Mucosa of descending colon (tissue), 3 donors: ENCODE data around the gene RAB35. TPM values are rescaled to one million over a fixed set of nuclear protein-coding genes. Genes with fewer than 3 reads are reported as not detected.

Experiments
- ATAC-seq: fragments of 200-7000 bp; cut with Tn5 transposase; one replicate; pipeline ENCODE4 v1.9.1; 2020; ENCODE audit warnings: mild to moderate bottlenecking, moderate library complexity
- DNase-seq, 3 donors: peaks; one replicate each; pipeline ENCODE4 v3.0.0-alpha.2; 2020
- H3K36me3 ChIP-seq: fragments of 200-600 bp; one replicate; pipeline ENCODE4 v1.8.0; 2021; ENCODE audit warnings: low read depth, mild to moderate bottlenecking
- H3K4me1 ChIP-seq: fragments of 200-600 bp; one replicate; pipeline ENCODE4 v1.8.0; 2021; ENCODE audit warnings: low read depth, mild to moderate bottlenecking
- H3K4me3 ChIP-seq: fragments of 200-600 bp; one replicate; pipeline ENCODE4 v1.8.0; 2021; ENCODE audit warnings: mild to moderate bottlenecking
- H3K9me3 ChIP-seq: fragments of 200-600 bp; one replicate; pipeline ENCODE4 v1.8.0; 2021; ENCODE audit warnings: mild to moderate bottlenecking
- intact Hi-C, 2 donors: fragments of 100-400 bp; cut with DNase I in 1 of 2; cut with micrococcal nuclease in 1 of 2; formaldehyde crosslinking; loops; one replicate each; pipeline versions ENCODE4 v1.11.0 to v1.11.1; 2022; cut with DNase I, micrococcal nuclease
- total RNA-seq, 3 donors: library from RNA; stranded (reverse); fragmentation: NEBNext Ultra II Directional in 2 of 3; extraction: Animal tissue kit (Norgen Biotek cat#: 25700) in 2 of 3; gene quantifications; one replicate each; pipeline versions ENCODE4 v1.2.1 to v1.2.4, GENCODE V29; 2021 to 2023
- TF ChIP-seq, protein P1 (sequence below): fragments of 200-600 bp; IDR thresholded peaks from one replicate; pipeline ENCODE4 v1.8.0; 2022; ENCODE audit warnings: antibody characterized with exemption, mild to moderate bottlenecking
- donor health status: DM: no; HTN: no; CAD: no; lungs with moderate emphysema.
- donor health status: DM: no; HTN: no; CAD: no.
- donor health status: DM: no; HTN: yes; CAD: no.

RAB35 gene
- total RNA-seq, 3 donors from 2014 or later = 50.1 to 56.5 (median 51.3) TPM

DNA sequence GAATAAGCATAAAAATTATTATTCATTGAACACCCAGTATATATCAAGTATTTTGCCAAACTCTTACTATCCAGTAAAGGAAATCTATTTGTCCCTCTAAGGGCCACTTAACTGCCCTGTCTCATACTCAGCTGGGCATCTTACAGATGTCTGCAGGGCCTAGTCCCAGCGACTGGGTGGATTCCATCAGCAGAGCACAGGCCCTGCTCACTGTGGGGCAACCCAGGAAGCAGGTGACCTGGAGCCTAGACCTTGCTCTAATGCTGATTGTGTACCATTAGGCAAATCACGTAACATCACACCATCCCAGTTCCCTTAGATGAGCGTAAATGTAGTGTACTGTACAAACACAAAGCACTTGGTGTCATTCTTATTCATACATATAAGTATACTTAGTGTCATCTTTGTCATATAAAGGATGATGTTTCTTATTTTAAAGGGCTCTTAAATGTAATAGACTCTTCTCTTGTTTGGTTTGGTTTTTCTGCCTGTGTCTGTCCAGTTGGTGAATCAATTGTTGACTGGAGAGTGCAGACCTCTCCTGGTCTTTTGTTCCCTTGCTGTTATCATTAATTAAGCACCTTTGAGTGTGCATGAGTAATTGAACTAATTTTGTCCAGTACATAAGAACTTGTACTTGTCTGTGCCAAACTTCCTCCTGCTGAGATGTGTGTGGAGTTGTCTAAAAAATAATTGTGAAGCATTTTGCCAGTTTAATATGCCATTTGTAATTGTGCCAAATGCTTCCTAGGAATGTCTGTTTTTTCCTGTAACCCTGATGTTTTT lies 49.3 kb downstream of the RAB35 start:
- Histone ChIP-seq H3K9me3 (no peaks in the 10 kb centered on the region), H3K4me1 (no peaks in the 10 kb centered on the region), H3K4me3 (no peak overlapping the region), H3K36me3 (no peaks in the 10 kb centered on the region)
- intact Hi-C loops = no loop called here
- no peak for ATAC-seq
- no peak for DNase-seq
- TF ChIP-seq, protein P1, sequence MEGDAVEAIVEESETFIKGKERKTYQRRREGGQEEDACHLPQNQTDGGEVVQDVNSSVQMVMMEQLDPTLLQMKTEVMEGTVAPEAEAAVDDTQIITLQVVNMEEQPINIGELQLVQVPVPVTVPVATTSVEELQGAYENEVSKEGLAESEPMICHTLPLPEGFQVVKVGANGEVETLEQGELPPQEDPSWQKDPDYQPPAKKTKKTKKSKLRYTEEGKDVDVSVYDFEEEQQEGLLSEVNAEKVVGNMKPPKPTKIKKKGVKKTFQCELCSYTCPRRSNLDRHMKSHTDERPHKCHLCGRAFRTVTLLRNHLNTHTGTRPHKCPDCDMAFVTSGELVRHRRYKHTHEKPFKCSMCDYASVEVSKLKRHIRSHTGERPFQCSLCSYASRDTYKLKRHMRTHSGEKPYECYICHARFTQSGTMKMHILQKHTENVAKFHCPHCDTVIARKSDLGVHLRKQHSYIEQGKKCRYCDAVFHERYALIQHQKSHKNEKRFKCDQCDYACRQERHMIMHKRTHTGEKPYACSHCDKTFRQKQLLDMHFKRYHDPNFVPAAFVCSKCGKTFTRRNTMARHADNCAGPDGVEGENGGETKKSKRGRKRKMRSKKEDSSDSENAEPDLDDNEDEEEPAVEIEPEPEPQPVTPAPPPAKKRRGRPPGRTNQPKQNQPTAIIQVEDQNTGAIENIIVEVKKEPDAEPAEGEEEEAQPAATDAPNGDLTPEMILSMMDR = no peak

DNA sequence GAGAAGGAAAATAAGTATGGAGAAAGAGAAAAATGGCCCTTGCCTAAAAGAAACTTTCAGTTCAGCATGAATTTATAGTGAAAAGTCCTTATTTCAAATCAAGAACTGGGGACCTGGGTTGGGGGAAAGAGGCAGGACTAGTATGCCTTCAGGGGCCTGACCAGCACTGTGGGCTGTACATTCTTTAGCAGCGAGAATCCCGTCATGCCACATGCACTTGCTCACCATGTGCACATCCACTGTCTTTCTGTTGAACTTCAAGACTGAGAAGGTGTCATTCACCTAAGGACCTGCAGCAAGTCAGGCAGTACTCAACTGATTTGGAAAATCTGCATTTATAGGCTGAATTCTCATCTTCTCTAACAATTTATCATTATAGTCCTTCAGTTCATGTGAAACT lies 50.2 kb downstream of the RAB35 start:
- Histone ChIP-seq H3K4me1 (no peaks in the 10 kb centered on the region), H3K36me3 (no peaks in the 10 kb centered on the region), H3K4me3 (no peak overlapping the region), H3K9me3 (no peaks in the 10 kb centered on the region)
- intact Hi-C loops = no loop called here
- ATAC-seq (no peak), DNase-seq (no peak)
- TF ChIP-seq, protein P1 = no peak

DNA sequence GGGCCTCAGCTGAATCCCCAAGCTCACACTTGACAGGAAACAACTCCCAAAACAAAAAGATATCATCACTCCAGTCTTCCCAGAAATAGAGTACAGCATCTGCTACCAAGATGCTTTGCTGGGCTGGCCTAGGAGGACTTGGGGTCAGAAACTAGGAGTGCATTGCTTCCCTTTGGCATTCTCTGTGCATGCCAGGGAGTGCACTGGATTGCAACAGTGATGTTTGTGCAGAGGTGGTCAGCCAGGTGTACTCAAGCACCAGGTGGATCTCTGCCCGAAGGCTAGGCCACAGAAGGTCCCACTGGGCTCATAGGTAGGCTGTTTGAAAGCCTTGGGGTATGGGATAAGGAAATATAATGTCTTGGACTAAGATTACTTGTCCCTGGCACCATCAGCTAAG lies 51.1 kb downstream of the RAB35 start:
- intact Hi-C loops = no loop called here
- ATAC-seq = no peak
- H3K4me1 ChIP-seq = no peaks in the 10 kb centered on the region
- no peak overlapping the region for H3K4me3 ChIP-seq
- TF ChIP-seq, protein P1 = no peak
- no peaks in the 10 kb centered on the region for H3K9me3 ChIP-seq
- no peak for DNase-seq
- no peaks in the 10 kb centered on the region for H3K36me3 ChIP-seq

DNA sequence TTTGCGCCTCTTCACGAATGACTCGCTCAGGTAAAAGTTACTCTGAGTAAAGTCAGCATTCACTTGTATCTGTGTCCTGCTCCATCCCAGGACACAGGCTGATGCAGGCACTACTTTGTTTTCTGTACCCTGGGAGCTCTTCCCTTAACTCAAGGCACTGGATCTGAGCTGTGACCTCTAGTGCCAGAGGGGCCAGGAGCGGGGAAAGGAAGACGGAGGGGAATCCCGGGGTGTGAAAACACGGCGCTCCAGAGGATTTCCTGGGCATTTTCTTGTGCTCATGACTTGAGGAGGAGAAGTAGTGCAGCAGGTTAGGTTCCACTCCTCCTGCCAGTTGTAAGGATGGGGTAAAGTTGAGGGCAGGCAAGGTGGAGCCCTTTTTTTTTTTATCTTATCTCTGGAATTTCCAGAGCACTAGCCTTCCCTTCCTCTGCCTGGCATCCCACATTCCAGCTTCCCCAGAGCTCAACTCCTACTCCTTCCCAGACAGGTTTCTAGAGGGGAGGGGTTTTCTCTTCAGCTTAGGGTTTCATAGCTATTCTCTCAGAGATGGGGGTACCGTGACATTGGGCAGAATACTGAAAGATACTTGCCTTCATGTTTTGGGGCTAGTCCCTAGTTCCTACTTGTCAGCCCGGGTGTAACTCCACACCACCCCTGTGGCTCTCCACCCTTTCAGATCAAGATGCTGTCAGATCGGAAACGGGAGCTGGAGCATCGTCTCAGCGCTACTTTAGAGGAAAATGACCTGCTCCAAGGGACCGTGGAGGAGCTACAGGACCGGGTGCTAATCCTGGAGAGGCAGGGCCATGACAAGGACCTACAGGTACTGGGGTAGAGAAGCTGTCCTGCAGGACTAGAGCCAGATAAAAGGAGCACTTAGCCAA lies 52.3 kb downstream of the RAB35 start:
- Histone ChIP-seq H3K9me3 (no peaks in the 10 kb centered on the region), H3K36me3 (no peaks in the 10 kb centered on the region), H3K4me3 (no peak overlapping the region), H3K4me1 (no peaks in the 10 kb centered on the region)
- TF ChIP-seq, protein P1 = no peak
- intact Hi-C loops = no loop called here
- DNase-seq = no peak
- no peak for ATAC-seq

DNA sequence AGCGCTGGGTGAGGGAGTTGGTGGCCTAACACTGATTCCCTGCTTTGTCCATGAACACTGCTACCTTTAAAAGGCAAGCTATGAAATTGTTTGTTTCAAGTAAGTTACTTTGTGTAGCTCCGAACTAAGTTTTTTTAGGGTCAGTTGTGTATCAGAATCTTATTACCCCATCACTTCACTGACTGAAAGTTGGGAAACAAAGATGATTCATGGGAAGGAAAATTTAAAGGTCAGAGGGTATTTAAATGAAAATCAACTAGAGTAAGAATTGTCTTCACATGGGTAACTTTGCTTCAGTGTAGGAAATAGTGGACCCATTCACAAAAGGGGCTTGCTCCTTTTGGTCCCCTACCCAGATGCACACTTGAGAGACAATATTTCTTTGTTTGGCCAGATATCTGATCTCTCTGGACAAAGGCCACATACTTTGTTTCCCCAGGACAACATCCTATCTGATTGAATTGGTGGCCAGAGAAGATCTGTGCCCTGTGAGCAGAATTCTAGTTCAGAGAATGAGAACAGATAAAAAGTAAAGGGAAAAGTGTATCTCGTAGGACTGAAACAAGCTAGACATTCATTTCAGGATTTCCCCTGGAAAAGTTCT lies 53.5 kb downstream of the RAB35 start:
- Histone ChIP-seq H3K36me3 (no peaks in the 10 kb centered on the region), H3K4me1 (no peaks in the 10 kb centered on the region), H3K4me3 (no peak overlapping the region), H3K9me3 (no peaks in the 10 kb centered on the region)
- ATAC-seq (no peak), DNase-seq (no peak)
- intact Hi-C loops = no loop called here
- TF ChIP-seq, protein P1 = no peak
